Astrocyte of the cerebellum (primary cell): ENCODE data around the gene MAN1C1.

Experiments used
- DNase-seq: peaks from one replicate; pipeline ENCODE4 v3.0.0-alpha.2; 2011; ENCODE audit warnings: low read depth
- H3K4me3 ChIP-seq: 2 replicates; pipeline ENCODE4 v1.5.1; 2011; ENCODE audit warnings: mild to moderate bottlenecking, low read depth, low read length, moderate library complexity
- CTCF ChIP-seq: IDR thresholded peaks from 2 replicates; pipeline ENCODE4 v1.5.1; 2012; ENCODE audit warnings: low read length, low read depth, moderate library complexity, mild to moderate bottlenecking; ENCODE audit errors: missing control alignments
- in situ Hi-C: cut with HindIII; loops from 2 replicates; pipeline ENCODE4 v1.10.0; 2017; ENCODE audit warnings: low sequenced_read_pairs

The MAN1C1 gene

GRCh38 chr1:25728301-25728935 lies 111.8 kb downstream of the MAN1C1 start:
- no peak for TF ChIP-seq CTCF
- in situ Hi-C loops: no loop called here
- DNase-seq: no peak
- H3K4me3 ChIP-seq: no peak overlapping the region

GRCh38 chr1:25729045-25729444 lies 112.5 kb downstream of the MAN1C1 start:
- TF ChIP-seq CTCF: no peak
- no peak for DNase-seq
- in situ Hi-C loops: no loop called here
- no peak overlapping the region for H3K4me3 ChIP-seq

- in situ Hi-C loops: no loop called here
- DNase-seq: no peak
- TF ChIP-seq CTCF: no peak
- no peak overlapping the region for H3K4me3 ChIP-seq
These were observed 113.4 kb downstream of the MAN1C1 start for GRCh38 chr1:25729790-25730644.

GRCh38 chr1:25731148-25731547 lies 114.6 kb downstream of the MAN1C1 start:
- in situ Hi-C loops: no loop called here
- no peak overlapping the region for H3K4me3 ChIP-seq
- TF ChIP-seq CTCF: no peak
- no peak for DNase-seq

GRCh38 chr1:25731626-25732370 lies 115.2 kb downstream of the MAN1C1 start:
- H3K4me3 ChIP-seq: no peak overlapping the region
- no peak for TF ChIP-seq CTCF
- DNase-seq: no peak
- in situ Hi-C loops: no loop called here

GRCh38 chr1:25732821-25733220 lies 116.2 kb downstream of the MAN1C1 start:
- TF ChIP-seq CTCF: no peak
- in situ Hi-C loops: no loop called here
- H3K4me3 ChIP-seq: no peak overlapping the region
- no peak for DNase-seq
